Neural crest cell (in vitro differentiated cells): ENCODE results near the gene PRKCG. TPM values are rescaled to one million over a fixed set of nuclear protein-coding genes. Genes with fewer than 3 reads are reported as not detected.

ENCODE experiments used
- DNase-seq: peaks from one replicate; pipeline ENCODE4 v3.0.0; 2021; ENCODE audit warnings: low read depth, mixed read lengths, low spot score
- H3K27ac Mint-ChIP-seq: one replicate; pipeline ENCODE4 v1.8.0; 2021; ENCODE audit warnings: mild to moderate bottlenecking, mixed read lengths; ENCODE audit not compliant: unreplicated experiment
- H3K27me3 Mint-ChIP-seq: 2 replicates; pipeline ENCODE4 v1.8.0; 2021; ENCODE audit warnings: low read depth, mild to moderate bottlenecking, mixed read lengths
- H3K36me3 Mint-ChIP-seq: 2 replicates; pipeline ENCODE4 v1.8.0; 2021; ENCODE audit warnings: low read depth, mild to moderate bottlenecking, mixed read lengths
- H3K4me1 Mint-ChIP-seq: 2 replicates; pipeline ENCODE4 v1.8.0; 2021; ENCODE audit warnings: mixed read lengths
- H3K4me3 Mint-ChIP-seq: one replicate; pipeline ENCODE4 v1.8.0; 2021; ENCODE audit warnings: mild to moderate bottlenecking, mixed read lengths
- H3K9me3 Mint-ChIP-seq: 2 replicates; pipeline ENCODE4 v1.8.0; 2021; ENCODE audit warnings: mixed read lengths
- CTCF ChIP-seq: fragments of 200-600 bp; sonication (generic); conservative IDR thresholded peaks from 2 replicates; pipeline ENCODE4 v1.5.0; 2021; ENCODE audit warnings: antibody characterized with exemption, mild to moderate bottlenecking
- total RNA-seq: library from RNA; stranded (reverse); gene quantifications from 2 replicates; pipeline ENCODE4 v1.2.1, GENCODE V29; 2021

PRKCG gene
- total RNA-seq, 1 donor from 2014 or later, result 0.65 TPM

GRCh38 chr19:53908106-53908934 lies 26.3 kb downstream of the PRKCG start:
- TF ChIP-seq CTCF, result no peak
- no peaks in the 10 kb centered on the region for H3K36me3 Mint-ChIP-seq
- H3K27ac Mint-ChIP-seq, result peak overlapping the region; percentile 65
- no peaks in the 10 kb centered on the region for H3K9me3 Mint-ChIP-seq
- peaks cover 86% of the 10 kb centered on the region for H3K27me3 Mint-ChIP-seq
- DNase-seq, result peak; percentile 66
- H3K4me1 Mint-ChIP-seq, result peaks cover 27% of the 10 kb centered on the region
- peak overlapping the region; percentile 86 for H3K4me3 Mint-ChIP-seq

- DNase-seq, result no peak
- Mint-ChIP-seq H3K36me3 (no peaks in the 10 kb centered on the region), H3K27me3 (peaks cover 81% of the 10 kb centered on the region), H3K4me1 (peaks cover 27% of the 10 kb centered on the region), H3K27ac (peak within 1 kb of the TSS; percentile 65), H3K9me3 (no peaks in the 10 kb centered on the region), H3K4me3 (peak within 1 kb of the TSS; percentile 87)
- no peak for TF ChIP-seq CTCF
These were observed 27.0 kb downstream of the PRKCG start, which contains the start of gene CACNG7 for GRCh38 chr19:53908935-53909415. Gene CACNG7, plus strand, starts transcription at chr19:53909278. Its CDS starts 3,554 bp downstream, at chr19:53912832.

GRCh38 chr19:53909471-53910169 lies 27.6 kb downstream of the PRKCG start:
- DNase-seq, result no peak
- Mint-ChIP-seq H3K27ac (no peak overlapping the region), H3K27me3 (peaks cover 74% of the 10 kb centered on the region), H3K9me3 (no peaks in the 10 kb centered on the region), H3K36me3 (no peaks in the 10 kb centered on the region), H3K4me1 (peaks cover 27% of the 10 kb centered on the region), H3K4me3 (peak overlapping the region; percentile 87)
- TF ChIP-seq CTCF, result no peak

- H3K4me3 Mint-ChIP-seq, result peak overlapping the region; percentile 87
- H3K36me3 Mint-ChIP-seq, result no peaks in the 10 kb centered on the region
- DNase-seq, result no peak
- peaks cover 27% of the 10 kb centered on the region for H3K4me1 Mint-ChIP-seq
- H3K27me3 Mint-ChIP-seq, result peaks cover 69% of the 10 kb centered on the region
- H3K27ac Mint-ChIP-seq, result no peak overlapping the region
- no peak for TF ChIP-seq CTCF
- H3K9me3 Mint-ChIP-seq, result no peaks in the 10 kb centered on the region
These were observed 28.1 kb downstream of the PRKCG start for GRCh38 chr19:53910170-53910518.

GRCh38 chr19:53912653-53913052 lies 30.7 kb downstream of the PRKCG start:
- Mint-ChIP-seq H3K27me3 (peaks cover 46% of the 10 kb centered on the region), H3K36me3 (peaks cover 4% of the 10 kb centered on the region), H3K9me3 (no peaks in the 10 kb centered on the region), H3K4me1 (peaks cover 24% of the 10 kb centered on the region), H3K27ac (no peak overlapping the region), H3K4me3 (peak overlapping the region; percentile 59)
- TF ChIP-seq CTCF, result peak; percentile 39
- DNase-seq, result no peak
